GM06990 (cell line): ENCODE measurements around the gene SMOC1.

Experiments
- DNase-seq: peaks from one replicate; pipeline ENCODE4 v3.0.0-alpha.2; 2011; ENCODE audit not compliant: insufficient read length; ENCODE audit errors: extremely low read depth
- H3K27me3 ChIP-seq: replicated peaks from 2 replicates; pipeline ENCODE4 v1.6.0; 2011; ENCODE audit warnings: low read length; ENCODE audit not compliant: control insufficient read depth, insufficient read depth
- H3K36me3 ChIP-seq: 2 replicates; pipeline ENCODE4 v1.5.1; 2011; ENCODE audit warnings: low read length; ENCODE audit not compliant: control insufficient read depth, insufficient read depth
- H3K4me3 ChIP-seq: replicated peaks from 2 replicates; pipeline ENCODE4 v1.5.1; 2011; ENCODE audit warnings: low read depth, mild to moderate bottlenecking, control low read depth, low read length
- TF ChIP-seq, protein P1 (sequence below): IDR thresholded peaks from 2 replicates; pipeline ENCODE4 v1.5.1; 2011; ENCODE audit warnings: low read length, control low read depth, mild to moderate bottlenecking, inconsistent platforms; ENCODE audit not compliant: insufficient read depth, poor library complexity, severe bottlenecking

Gene SMOC1, protein sequence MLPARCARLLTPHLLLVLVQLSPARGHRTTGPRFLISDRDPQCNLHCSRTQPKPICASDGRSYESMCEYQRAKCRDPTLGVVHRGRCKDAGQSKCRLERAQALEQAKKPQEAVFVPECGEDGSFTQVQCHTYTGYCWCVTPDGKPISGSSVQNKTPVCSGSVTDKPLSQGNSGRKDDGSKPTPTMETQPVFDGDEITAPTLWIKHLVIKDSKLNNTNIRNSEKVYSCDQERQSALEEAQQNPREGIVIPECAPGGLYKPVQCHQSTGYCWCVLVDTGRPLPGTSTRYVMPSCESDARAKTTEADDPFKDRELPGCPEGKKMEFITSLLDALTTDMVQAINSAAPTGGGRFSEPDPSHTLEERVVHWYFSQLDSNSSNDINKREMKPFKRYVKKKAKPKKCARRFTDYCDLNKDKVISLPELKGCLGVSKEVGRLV

DNA sequence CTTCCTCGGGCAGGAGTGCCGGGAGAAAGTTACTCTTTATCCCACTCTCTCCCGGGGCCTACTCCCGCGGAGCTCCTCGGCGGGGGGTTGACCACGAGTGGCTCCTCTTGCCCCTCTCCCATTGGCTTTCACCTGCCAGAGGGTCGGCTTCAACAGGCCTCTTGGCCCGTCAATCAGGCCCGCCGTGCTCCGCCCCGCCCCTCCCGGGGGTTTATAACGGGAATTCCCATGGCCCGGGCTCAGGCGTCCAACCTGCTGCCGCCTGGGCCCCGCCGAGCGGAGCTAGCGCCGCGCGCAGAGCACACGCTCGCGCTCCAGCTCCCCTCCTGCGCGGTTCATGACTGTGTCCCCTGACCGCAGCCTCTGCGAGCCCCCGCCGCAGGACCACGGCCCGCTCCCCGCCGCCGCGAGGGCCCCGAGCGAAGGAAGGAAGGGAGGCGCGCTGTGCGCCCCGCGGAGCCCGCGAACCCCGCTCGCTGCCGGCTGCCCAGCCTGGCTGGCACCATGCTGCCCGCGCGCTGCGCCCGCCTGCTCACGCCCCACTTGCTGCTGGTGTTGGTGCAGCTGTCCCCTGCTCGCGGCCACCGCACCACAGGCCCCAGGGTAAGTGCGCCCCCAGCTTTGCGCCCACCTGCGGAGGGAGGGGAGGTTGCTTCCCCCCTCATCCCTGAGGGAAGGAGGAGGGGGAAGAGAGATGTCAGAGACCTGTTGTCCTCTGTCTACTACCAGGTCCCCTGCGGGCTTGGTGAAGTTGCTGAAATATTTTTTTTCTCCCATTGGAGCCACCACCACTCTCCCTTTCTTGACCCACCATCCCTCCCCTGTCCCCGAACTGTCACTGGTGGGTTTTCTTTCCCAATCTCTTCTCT is at the start of gene SMOC1:
Gene SMOC1 (plus strand): TSS at position 242 of the 869 bp plus-strand sequence. CDS start 263 bp downstream, at position 505.
- Histone ChIP-seq H3K27me3 (peaks cover 3% of the 10 kb centered on the region), H3K36me3 (no peaks in the 10 kb centered on the region), H3K4me3 (peak within 1 kb of the TSS; percentile 23; the same call in 1 of the 2 replicates)
- DNase-seq: peak; percentile 57
- TF ChIP-seq, protein P1, sequence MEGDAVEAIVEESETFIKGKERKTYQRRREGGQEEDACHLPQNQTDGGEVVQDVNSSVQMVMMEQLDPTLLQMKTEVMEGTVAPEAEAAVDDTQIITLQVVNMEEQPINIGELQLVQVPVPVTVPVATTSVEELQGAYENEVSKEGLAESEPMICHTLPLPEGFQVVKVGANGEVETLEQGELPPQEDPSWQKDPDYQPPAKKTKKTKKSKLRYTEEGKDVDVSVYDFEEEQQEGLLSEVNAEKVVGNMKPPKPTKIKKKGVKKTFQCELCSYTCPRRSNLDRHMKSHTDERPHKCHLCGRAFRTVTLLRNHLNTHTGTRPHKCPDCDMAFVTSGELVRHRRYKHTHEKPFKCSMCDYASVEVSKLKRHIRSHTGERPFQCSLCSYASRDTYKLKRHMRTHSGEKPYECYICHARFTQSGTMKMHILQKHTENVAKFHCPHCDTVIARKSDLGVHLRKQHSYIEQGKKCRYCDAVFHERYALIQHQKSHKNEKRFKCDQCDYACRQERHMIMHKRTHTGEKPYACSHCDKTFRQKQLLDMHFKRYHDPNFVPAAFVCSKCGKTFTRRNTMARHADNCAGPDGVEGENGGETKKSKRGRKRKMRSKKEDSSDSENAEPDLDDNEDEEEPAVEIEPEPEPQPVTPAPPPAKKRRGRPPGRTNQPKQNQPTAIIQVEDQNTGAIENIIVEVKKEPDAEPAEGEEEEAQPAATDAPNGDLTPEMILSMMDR: no peak

DNA sequence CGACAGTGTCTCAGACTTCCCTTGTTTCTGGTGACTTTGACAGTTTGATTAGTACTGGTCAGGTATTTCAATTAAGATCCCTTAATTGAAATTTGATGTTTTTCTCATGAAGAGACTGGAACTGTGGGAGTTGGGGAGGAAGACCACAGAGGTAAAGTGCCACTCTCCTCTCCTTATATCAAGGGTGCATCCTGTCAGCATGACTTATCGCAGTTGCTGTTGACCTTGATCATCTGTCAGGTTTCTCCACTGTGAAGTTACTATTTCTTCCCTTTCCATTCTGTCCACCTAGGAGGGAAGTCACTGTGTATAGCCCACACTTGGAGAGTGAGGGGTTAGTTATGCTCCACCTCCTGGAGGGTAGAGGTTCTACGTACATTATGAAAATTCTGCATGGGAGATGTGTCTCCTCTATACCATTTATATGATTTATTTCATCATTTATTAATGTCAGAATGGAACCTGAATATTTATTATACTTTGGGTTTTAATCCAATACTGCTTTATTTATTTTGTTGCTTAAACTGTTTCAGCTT is 40.3 kb upstream of the SMOC1 start:
- DNase-seq: no peak

DNA sequence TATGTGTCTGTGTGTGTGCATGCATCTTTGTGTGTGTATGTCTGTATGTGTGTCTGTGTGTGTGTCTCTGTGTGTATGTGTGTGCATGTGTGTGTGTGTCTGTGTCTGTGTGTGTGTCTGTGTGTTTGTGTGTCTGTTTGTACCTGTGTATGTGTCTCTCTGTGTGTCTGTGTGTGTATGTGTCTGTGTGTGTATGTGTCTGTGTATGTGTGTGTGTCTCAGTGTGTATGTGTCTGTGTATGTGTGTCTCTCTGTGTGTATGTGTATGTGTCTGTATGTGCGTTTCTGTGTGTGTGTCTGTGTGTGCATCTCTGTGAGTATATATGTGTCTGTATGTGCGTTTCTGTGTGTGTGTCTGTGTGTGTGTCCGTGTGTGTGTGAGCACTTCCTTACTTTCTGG is 39.6 kb upstream of the SMOC1 start:
- Histone ChIP-seq H3K36me3 (no peaks in the 10 kb centered on the region), H3K4me3 (no peak overlapping the region), H3K27me3 (no peaks in the 10 kb centered on the region; the same call in 1 of the 2 replicates)
- TF ChIP-seq, protein P1: no peak
- no peak for DNase-seq

More for the DNA sequence above, 40.3 kb upstream of the SMOC1 start:
- Histone ChIP-seq H3K4me3 (no peak overlapping the region), H3K27me3 (no peaks in the 10 kb centered on the region; the same call in 1 of the 2 replicates), H3K36me3 (no peaks in the 10 kb centered on the region)
- TF ChIP-seq, protein P1: no peak

DNA sequence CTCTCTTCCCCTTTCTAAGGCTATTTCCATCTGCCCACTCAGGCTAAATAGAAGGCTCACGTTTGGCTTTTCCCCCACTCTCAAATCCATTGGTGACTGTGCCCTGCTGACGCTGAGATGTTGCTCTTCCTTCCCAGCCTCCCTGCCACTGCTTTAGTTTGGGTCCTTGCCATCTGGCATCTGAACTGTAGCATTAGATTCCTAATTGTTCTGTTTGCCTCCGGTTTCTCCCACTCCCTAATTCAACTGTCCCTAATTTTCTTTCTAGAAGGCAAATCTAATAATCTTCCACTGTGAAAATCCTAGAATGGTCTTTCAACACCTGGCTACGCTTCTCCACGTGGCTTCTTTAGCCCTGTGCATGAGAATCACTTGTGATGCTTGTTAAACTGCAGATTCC is 37.6 kb upstream of the SMOC1 start:
- no peaks in the 10 kb centered on the region; the same call in 1 of the 2 replicates for H3K27me3 ChIP-seq

More for the DNA sequence above, 37.6 kb upstream of the SMOC1 start:
- Histone ChIP-seq H3K36me3 (no peaks in the 10 kb centered on the region), H3K4me3 (no peak overlapping the region)
- DNase-seq: no peak
- TF ChIP-seq, protein P1: no peak
